HG03342 (cell line): ENCODE data around the gene MXD4.
A peak's percentile ranks its signal among the peaks of the same experiment; 100 is the strongest.

ENCODE experiments used
- ATAC-seq: cut with Tn5 transposase; IDR thresholded peaks from one replicate; pipeline ENCODE4 v1.9.1; 2021; ENCODE audit warnings: mild to moderate bottlenecking, moderate library complexity; ENCODE audit not compliant: unreplicated experiment

Gene MXD4

GRCh38 chr4:2261853-2262144, at the start of gene MXD4:
Gene MXD4 (minus strand): TSS chr4:2262109. CDS start chr4:2261980, 129 bp downstream.
- peak; percentile 2 for ATAC-seq

GRCh38 chr4:2306773-2307410, 45.0 kb upstream of the MXD4 start:
- ATAC-seq = no peak

GRCh38 chr4:2305766-2306501, 44.0 kb upstream of the MXD4 start:
- ATAC-seq = no peak

- ATAC-seq = no peak
Observed at GRCh38 chr4:2304877-2305561, 43.1 kb upstream of the MXD4 start.

- no peak for ATAC-seq
Observed at GRCh38 chr4:2304321-2304876, 42.5 kb upstream of the MXD4 start.

- no peak for ATAC-seq
Observed at GRCh38 chr4:2303686-2304320, 41.9 kb upstream of the MXD4 start.

- ATAC-seq = no peak
Observed at GRCh38 chr4:2303121-2303685, 41.3 kb upstream of the MXD4 start.

GRCh38 chr4:2302387-2303119, 40.6 kb upstream of the MXD4 start:
- no peak for ATAC-seq

GRCh38 chr4:2301806-2302205, 39.9 kb upstream of the MXD4 start:
- ATAC-seq = no peak

- ATAC-seq = no peak
Observed at GRCh38 chr4:2301225-2301642, 39.3 kb upstream of the MXD4 start.

GRCh38 chr4:2300431-2301224, 38.7 kb upstream of the MXD4 start:
- no peak for ATAC-seq

GRCh38 chr4:2299794-2300193, 37.9 kb upstream of the MXD4 start:
- ATAC-seq = no peak

- no peak for ATAC-seq
Observed at GRCh38 chr4:2298532-2298991, 36.7 kb upstream of the MXD4 start.

GRCh38 chr4:2297606-2298531, 36.0 kb upstream of the MXD4 start:
- ATAC-seq = no peak

GRCh38 chr4:2296631-2297601, 35.0 kb upstream of the MXD4 start:
- no peak for ATAC-seq

GRCh38 chr4:2295900-2296442, 34.1 kb upstream of the MXD4 start:
- no peak for ATAC-seq

- ATAC-seq = no peak
Observed at GRCh38 chr4:2295500-2295899, 33.6 kb upstream of the MXD4 start.
